NCI-H345 treated with DMSO at 0.1 percent for 48 hours (cell line): ENCODE results near the gene TAOK1.
"Not testable (repeated sequence)": the region's sequence is repeated elsewhere in the genome, so short reads cannot be mapped to it uniquely, and the experiment has no call there.

Experiments used
- DNase-seq: peaks from one replicate; lab custom pipeline; 2025; ENCODE audit not compliant: unreplicated experiment; lab: John Stamatoyannopoulos, UW

TAOK1 gene

GRCh38 chr17:29389982-29390850 lies at the start of gene TAOK1:
TSS of gene TAOK1 (plus strand) at chr17:29390363. CDS start at chr17:29451549, 61,186 bp downstream.
- peak; percentile 89 for DNase-seq

GRCh38 chr17:29341726-29342125 lies 48.4 kb upstream of the TAOK1 start:
- DNase-seq, result no peak

- no peak for DNase-seq
These were observed 47.9 kb upstream of the TAOK1 start for GRCh38 chr17:29342158-29342765.

- DNase-seq, result no peak
These were observed 45.8 kb upstream of the TAOK1 start for GRCh38 chr17:29344201-29344856.

DNA sequence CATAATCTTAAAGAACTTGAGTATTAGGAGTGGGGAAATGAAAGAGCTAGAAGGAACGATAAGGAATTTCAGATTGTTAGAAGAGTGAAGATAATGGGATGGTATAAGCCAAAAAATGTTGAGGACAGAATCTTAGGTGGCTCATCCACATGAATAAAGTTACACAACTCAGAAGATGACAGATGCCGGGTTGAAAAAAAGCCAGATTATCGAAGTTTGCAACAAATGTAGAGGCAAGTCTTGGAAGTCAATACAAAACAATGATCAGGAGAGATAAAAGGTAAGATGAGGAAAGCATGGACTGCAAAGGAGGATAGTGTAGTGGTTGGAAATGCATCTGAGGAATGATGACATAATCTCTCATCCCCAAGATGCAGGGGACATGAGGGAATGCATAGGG lies 45.1 kb upstream of the TAOK1 start:
- DNase-seq, result no peak

DNA sequence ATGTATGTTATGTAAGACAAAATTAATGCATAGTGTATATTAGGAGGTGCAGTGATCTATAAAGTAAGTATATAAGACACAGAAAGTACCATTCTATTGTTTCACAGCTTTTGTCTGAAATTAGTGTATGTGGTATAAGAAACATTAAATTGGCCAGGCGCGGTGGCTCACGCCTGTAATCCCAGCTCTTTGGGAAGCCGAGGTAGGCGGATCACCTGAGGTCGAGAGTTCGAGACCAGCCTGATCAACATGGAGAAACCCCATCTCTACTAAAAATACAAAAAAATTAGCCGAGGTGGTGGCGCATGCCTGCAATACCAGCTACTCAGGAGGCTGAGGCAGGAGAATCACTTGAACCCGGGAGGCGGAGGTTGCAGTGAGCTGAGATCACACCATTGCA lies 44.7 kb upstream of the TAOK1 start:
- not testable (repeated sequence) for DNase-seq

- no peak for DNase-seq
These were observed 43.7 kb upstream of the TAOK1 start for GRCh38 chr17:29346462-29346861.

DNA sequence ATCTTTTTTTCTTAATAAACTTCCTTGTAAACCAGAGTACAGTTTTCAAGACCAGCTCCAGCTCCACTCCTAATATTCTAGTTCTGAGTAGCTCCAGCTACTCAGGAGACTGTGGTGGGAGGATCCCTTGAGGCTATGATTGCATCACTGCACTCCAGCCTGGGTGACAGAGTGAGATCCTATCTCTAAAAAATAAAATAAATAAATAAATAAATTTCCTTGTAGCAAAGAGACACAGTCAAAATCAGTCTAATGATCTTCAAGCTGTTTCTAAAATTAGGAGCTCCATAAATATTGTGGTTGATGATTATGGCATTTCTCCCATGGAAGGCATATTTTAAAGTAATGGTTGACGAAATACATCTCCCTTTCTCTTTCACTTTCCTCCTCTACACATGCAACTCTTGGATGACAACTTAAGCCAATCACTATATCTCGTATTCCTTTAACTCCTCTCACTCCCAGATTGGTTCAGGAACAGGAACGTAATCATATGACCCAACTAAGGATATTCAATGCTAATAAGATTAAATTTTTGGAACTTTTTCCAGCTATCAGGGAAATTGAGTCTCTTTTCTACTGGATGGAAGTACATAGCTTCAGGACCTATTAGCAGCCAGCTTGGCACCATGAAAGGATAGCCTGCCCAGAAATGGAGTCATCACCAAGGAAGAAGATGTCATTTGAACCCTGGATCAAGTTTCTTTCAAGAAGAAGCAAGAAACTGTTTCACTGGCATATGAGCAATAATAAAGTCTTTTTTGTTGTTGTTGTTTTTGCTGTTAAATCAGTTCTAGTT lies 42.1 kb upstream of the TAOK1 start:
- DNase-seq, result no peak

DNA sequence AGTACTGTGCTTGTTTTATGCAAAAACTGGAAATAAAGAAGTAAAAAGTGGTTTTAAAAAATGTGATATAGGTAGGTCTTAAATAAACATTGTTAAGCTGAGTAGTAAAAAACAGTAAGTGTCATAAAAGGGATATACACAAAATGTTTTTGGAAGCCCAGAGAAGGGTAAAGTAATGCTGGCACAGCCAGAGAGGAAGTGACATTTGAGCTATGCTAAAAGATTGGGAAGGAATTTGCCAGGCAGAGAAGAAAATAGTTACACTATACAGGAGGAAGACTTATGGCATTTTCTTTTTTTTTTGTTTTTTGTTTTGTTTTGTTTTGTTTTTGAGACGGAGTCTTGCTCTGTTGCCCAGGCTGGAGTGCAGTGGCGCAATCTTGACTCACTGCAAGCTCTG lies 40.8 kb upstream of the TAOK1 start:
- no peak for DNase-seq

GRCh38 chr17:29352146-29352545 lies 38.0 kb upstream of the TAOK1 start:
- DNase-seq, result no peak

GRCh38 chr17:29357232-29357631 lies 32.9 kb upstream of the TAOK1 start:
- DNase-seq, result no peak

GRCh38 chr17:29357821-29358232 lies 32.3 kb upstream of the TAOK1 start:
- no peak for DNase-seq

DNA sequence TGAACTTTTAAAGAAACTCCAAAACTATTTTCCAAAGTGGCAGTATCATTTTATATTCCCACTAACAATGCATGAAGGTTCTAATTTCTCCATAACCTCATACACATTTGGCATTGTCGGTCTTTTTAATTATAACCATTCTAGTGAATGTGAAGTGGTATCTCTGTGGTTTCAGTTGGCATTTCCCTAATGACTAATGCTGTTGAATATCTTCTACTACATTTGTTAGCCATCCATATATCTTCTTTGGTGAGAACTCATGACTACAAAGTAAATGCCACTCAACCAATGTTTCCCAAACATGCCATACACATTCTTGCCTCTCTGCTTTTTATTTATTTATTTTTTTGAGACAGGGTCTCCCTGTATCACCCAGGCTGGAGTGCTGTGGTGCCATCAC lies 31.7 kb upstream of the TAOK1 start:
- DNase-seq, result no peak

GRCh38 chr17:29359777-29360176 lies 30.4 kb upstream of the TAOK1 start:
- DNase-seq, result no peak

GRCh38 chr17:29363716-29364115 lies 26.4 kb upstream of the TAOK1 start:
- no peak for DNase-seq

DNA sequence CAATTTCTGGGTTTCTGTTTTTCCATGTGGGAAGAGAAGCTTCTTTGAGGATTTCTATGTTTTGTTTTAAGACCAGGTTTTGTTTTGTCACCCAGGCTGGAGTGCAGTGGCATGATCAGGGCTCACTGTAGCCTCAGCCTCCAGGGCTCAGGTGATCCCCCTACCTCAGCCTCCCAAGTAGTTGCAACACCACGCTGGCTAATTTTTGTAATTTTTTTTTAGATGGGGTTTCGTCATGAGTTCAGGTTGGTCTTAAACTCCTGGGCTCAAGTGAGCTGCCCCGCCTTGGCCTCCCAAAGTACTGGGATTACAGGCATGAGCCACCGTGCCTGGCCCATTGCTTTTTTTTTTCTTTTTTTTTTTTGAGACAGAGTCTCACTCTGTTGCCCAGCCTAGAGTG lies 25.5 kb upstream of the TAOK1 start:
- DNase-seq, result no peak

DNA sequence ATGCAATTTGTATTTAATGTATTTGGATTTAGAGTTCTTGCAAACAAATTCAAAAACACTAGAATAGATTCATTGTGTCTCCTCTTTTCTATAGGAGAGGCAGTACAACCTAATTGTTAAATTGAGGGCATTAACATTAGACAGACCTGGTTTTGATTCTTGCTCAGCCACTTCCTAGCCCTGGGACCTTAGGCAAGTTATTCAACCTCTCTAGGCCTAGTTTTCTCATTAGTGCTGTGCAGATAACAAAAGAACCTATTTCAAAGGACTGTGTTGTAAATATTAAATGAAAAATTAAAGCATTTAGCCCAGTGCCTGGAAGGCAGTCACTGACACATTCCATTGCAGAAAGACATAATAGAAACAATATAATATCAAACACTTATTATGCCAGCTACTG lies 22.0 kb upstream of the TAOK1 start:
- DNase-seq, result no peak

- no peak for DNase-seq
These were observed 21.2 kb upstream of the TAOK1 start for GRCh38 chr17:29368926-29369325.

- DNase-seq, result peak; percentile 44
These were observed 20.1 kb upstream of the TAOK1 start for GRCh38 chr17:29369831-29370735.

GRCh38 chr17:29376667-29377270 lies 13.4 kb upstream of the TAOK1 start:
- no peak for DNase-seq
